T47D (cell line): Measurements from ENCODE around the gene RNF31.

Experiments
- DNase-seq, 2 experiments: peaks; one replicate each; pipeline versions ENCODE4 v3.0.0 to v3.0.0-alpha.2; 2011 to 2012; ENCODE audit warnings: low read depth in 1 of 2, low spot score in 1 of 2
- JUND ChIP-seq: IDR thresholded peaks from 2 replicates; pipeline ENCODE4 v1.6.1; 2012; ENCODE audit warnings: low read depth
- in situ Hi-C: cut with HindIII; loops from 2 replicates; pipeline ENCODE4 v1.10.0; 2016; ENCODE audit warnings: low sequenced_read_pairs, low pct_unique_long_range_greater_than_20kb

RNF31 gene

DNA sequence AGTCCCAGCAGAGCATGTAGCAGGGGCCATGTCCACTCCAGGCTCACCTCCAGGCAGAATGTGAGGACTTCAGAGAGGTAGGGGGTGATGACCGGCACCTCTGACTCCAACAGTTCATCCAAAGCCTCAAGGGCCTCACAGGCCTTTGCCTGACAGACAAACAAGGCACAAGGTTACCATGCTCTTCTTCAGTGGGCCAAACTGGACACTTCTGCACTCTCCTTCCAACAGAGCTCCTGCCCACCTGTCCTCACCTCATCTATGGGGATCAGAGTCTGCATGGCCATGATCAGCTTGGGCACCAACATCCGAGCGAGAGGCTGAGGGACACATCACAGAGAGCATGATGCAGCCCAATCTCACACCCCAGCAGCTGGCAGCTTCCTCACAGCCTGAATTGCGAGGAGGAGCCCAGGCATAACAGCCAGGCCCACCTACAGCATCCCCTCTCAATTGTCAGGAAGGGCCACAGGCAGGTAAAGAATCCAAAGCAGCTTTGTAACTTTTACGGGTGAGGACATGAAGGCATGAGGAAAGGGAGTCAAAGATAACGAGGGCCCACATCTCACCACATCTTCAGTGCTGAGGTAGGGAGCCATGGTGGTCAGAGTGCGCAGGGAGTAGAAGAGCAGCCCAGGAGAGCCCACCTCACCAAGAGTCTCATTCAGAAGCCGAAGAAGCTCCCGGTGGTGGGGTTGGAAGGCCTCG lies 39.7 kb downstream of the RNF31 start:
- in situ Hi-C loops = no loop called here
- no peak for DNase-seq
- no peak for TF ChIP-seq JUND

DNA sequence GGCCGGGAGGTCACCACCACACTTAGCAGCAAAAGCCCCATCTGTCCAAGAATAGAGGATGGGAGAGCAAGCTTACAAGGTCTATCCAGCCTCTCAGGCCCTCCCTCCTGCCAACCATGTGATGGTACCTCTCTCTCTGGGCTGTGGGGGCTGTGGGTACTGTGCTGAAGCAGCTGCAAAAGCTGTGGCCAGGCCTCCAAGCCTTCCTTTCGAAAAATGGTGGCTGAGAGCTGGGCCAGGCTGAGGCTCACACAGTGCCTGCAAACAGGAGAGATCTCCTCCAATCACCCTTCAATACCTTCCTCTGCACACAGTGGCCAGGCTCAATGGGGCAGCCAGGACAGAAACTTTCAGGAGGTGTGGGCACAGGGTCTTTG lies 40.2 kb downstream of the RNF31 start:
- DNase-seq = no peak
- no peak for TF ChIP-seq JUND
- in situ Hi-C loops = no loop called here

DNA sequence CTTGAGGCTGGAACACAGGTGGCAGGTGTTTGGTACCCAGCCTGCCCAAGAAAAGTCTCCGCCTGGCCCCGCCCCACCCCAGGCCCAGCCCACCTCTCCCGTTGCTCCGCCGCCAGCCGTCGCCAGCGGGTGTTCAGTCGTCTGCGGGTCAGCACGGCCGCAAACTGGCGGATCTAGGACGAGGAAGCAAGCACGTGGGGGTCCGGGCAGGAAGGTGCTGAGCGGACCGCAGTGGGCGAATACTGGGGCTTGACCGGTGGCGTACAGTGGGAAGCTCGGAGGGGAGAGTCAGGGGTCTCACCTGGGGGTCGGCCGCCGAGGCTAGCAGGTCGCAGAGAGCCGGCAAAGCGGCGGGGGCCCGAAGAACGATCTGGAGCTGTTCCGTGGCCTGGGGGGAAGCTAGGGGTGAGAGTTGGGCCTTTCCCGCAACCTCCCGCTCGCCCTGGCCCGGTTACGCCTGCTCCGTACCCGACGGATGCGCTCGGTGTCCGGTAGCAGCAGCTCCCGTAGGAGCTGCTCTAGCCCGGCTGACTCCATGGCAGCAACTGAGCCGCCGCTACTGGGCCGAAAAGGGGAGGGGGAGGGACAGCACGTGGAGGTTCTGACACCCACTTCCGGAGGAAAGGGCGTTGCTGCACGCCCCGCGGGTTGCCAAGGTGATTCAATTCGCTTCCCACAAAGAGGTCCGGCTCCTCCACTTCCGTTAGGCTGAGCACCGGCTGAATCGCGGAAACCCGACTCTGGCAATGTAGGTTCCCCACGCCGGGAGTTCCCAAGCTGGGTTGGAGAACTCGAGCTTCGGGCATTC lies 41.2 kb downstream of the RNF31 start, which contains the start of gene IPO4:
IPO4 (minus strand) TSS at position 566 of the 808 bp plus-strand sequence; CDS start at position 537, 29 bp downstream.
- no peak for TF ChIP-seq JUND
- peak; percentile 90 to 97 for DNase-seq
- in situ Hi-C loops = no loop called here

DNA sequence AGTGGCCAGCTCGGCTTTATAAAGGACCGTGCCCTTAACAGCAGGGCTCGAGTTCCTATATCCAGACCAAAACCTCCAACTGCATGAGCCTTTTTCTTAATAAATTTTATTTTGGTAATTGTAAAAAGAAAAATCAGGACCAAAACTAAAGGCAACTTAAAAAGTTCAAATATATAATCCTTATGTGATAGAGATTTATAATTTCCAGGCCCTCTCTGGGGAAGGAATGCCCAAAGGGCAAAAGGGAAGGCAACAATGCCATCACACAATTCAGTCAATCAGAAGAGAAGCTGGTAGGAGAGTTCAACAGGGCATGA lies 41.7 kb downstream of the RNF31 start:
- no peak for DNase-seq
- in situ Hi-C loops = no loop called here
- TF ChIP-seq JUND = no peak

DNA sequence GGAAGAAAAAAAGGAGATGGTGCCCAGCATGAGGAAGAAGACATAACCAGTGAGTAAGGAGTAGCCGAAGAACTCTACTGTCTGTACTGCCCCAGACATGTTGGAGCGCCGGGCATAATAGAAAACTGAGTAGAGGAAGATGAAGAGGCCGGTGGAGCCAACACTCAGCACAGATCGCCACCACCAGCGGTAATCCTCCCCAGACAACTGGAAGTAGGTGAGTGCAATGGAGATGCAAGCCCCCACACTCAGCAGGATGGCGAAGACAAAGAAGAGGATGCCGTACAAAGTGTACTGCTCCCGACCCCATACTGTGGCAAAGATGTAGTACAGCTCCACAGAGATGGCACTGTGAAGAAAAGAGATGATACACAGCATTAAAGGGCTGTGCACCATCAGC lies 42.2 kb downstream of the RNF31 start:
- in situ Hi-C loops = no loop called here
- DNase-seq = no peak
- no peak for TF ChIP-seq JUND

GRCh38 chr14:24190416-24190815 lies 43.1 kb downstream of the RNF31 start:
- in situ Hi-C loops = no loop called here
- no peak for DNase-seq
- TF ChIP-seq JUND = no peak

- DNase-seq = no peak
- no peak for TF ChIP-seq JUND
- in situ Hi-C loops = no loop called here
Measured at GRCh38 chr14:24192933-24193332, 45.6 kb downstream of the RNF31 start.

DNA sequence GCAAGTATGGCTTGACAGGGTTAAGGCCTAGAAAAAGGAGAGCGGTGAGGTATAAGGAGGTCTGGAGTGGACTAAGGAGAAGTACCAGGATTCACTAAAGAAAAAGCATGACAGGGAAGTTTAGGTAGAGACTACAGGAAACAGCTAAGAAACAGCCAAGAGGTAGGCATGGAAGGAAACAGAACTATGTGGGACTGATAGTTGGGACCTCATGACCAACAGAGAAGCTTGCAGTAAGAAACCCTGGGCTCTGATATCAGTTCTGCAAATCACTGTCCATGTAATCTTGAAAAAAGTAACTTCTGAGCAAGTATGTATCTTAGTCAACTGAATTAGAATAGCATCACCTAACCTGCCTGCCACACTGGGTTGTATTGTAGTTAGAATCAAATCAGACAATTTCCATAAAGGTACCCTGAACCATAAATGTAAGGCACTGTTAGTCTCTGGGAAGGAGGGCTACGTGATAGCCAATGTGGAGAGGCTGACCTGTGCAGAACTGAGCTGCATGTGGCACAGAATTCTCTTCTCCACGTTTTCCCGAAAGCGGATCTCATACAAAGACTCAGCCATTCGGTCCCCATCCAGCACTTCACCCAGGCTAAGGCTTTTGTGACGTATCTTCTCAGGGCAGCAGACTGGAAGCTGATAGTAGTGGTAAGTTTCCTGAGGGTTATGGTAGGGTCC lies 47.0 kb downstream of the RNF31 start:
- TF ChIP-seq JUND = no peak
- no peak for DNase-seq
- in situ Hi-C loops = no loop called here

DNA sequence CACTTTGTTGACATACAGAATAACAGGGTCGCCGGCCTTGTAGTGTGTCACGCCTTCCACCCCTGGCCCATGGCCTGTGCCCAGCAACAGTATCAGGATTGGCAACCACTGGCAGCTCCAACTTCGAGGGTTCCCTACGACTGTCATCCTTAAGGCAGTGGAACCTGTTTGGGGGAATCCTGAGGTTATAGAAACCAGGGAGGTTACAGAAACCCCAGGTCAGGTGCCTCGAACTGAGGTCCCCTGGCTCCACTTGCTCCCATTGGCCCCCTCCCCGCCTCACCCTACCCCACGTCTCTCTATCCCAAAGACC lies 47.5 kb downstream of the RNF31 start:
- no peak for DNase-seq
- in situ Hi-C loops = no loop called here
- no peak for TF ChIP-seq JUND

DNA sequence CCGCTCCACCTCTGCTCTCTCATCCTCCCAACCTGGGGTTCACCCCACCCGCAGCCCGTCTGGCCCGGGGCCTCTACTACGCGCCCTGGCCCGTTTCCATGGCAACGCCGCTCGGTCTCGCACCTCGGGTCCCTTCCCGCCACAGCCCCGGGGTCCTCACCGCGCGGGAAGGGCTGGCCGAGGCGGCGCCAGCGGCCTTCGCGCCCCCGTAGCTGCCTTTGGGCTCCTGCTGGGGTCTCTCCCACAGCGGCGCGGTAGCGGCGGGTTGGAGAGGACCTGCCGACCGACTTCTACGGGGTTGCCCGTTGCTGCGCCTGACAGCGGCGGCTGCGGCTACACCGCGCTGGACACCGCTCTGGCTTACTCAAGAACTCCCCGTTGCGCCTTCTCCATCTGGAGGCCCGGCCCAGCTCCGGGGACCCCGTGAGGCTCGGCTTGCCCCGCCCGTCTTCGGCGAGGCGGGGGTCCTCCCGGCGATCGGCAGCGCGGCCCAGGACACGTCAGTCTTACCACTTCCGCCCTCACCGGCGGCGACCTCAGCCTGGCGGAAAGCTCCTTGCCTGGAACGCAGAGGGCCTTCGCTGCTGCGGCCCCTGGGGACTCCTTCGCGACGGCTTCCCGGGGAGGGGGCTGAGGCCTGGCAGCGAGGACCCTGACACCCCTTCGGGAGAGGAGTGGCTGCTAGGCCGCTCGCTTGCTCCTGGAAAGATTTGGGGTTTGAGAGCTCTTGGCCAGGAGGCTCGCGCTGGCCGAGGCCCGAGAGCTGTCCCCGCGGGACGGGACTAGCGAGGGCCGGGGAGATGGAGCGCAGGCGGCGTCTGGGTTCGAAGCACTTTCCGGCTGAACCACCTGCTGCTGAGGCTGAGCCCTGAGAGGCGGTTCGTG lies 48.1 kb downstream of the RNF31 start, which contains the start of gene TM9SF1:
TM9SF1 (minus strand) TSS at position 256 of the 885 bp plus-strand sequence. CDS start 422 bp downstream, outside the sequence.
- peak; percentile 63 to 80 for DNase-seq
- in situ Hi-C loops = no loop called here
- no peak for TF ChIP-seq JUND

DNA sequence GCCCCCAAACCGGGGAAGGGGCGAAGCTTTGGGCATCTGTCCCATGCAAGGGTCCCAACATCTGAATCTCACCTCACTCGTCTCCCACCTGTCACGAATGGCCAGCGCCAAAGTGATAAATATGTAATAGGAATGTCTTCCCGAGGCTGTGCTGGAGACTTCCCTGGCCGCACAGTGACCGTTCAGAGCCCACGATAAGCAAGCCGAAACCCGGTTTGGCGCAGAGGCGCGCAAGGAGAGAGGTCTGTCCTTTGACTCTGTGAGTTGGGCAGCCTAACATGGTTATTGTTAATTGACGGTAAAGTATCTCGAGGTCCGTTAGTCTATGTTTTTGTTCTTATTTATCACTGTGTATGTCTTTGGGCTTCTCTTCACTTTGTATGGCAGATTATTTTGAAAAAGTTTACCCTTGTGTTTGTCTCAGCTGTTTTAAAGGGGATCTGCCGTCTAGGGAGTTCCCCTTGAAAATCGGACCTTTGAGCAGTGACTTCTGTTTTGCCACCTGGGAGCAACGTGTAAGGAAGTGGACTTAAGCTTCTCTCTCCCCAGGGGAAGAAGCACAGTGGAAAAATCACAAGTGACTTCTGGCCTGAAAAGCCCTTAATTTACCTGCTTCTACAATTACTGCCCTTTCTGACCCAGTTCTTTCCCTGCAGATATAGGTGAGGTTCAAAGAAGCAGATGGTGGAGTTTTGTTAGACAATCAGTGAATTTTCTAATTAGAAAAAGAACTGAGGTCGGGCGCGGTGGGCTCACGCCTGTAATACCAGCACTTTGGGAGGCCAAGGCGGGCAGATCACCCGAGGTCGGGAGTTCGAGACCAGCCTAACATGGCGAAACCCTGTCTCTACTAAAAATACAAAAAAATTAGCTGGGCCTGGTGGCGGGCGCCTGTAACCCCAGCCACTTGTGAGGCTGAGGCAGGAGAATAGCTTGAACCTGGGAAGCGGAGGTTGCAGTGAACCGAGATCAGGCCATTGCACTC lies 49.1 kb downstream of the RNF31 start:
- in situ Hi-C loops = no loop called here
- no peak for TF ChIP-seq JUND
- DNase-seq = no peak

DNA sequence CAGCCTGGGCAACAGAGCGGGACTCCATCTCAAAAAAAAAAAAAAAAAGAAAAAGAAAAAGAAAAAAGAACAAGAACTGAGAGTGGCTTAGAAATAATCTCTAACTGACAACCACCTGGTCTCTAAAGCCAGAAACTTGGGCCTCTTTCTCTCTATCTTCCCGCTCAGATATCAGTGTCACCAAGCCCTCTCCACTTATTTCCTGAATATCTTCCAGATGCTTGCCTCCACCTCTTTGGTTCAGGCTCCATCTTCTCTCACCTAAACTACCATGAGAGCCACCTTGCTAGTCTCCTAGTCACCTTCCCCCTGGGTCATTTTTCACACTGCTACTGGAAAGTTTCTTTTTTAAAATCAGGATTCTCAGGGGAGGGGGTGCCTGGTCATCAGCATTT lies 49.8 kb downstream of the RNF31 start:
- in situ Hi-C loops = no loop called here
- no peak for DNase-seq
- TF ChIP-seq JUND = no peak
